ENCODE data around the gene SH2D1B.

DNA sequence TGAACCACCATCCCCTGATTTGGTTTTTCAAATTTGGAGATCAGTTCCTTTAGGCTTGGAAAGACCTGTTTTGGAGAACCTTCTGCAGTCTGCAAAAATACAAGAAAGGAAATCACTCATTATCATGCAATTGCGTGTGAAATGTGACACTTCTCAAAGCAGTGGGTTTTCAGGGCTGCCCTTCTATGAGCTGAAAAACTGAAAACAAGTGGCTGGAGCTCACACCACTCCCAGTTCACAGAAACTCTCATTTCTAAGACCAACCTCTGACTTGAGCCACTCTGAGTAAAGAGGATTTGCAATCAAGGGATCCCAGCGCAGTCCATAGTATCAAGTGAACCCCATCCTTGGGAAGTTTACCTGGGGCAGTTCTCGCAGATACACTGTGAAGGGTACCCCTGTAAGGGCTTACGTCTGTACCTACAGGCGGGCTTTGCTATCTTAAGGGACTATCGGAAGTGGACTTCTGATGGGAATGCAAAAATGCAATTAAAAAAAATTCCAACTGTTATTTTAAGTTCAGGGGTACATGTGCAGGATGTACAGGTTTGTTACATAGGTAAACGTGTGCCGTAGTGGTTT, 12.8 kb downstream of the SH2D1B start:
- TF ChIP-seq CEBPB (tag; IDR thresholded peaks at IDR 0.05) = no peak
- TF ChIP-seq, protein P1, sequence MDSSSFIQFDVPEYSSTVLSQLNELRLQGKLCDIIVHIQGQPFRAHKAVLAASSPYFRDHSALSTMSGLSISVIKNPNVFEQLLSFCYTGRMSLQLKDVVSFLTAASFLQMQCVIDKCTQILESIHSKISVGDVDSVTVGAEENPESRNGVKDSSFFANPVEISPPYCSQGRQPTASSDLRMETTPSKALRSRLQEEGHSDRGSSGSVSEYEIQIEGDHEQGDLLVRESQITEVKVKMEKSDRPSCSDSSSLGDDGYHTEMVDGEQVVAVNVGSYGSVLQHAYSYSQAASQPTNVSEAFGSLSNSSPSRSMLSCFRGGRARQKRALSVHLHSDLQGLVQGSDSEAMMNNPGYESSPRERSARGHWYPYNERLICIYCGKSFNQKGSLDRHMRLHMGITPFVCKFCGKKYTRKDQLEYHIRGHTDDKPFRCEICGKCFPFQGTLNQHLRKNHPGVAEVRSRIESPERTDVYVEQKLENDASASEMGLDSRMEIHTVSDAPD (CRISPR knock-in tag; IDR thresholded peaks at IDR 0.05) = no peak
